ENCODE results near the gene ELF5. TPM values are rescaled to one million over a fixed set of nuclear protein-coding genes. Genes with fewer than 3 reads are reported as not detected.

The ELF5 gene
- total and polyA plus RNA-seq, 2 of the 13 experiments (the other 11 are each of a cell fraction or from before 2014, with no cell fraction given), result 0.51 to 2.6 TPM

GRCh38 chr11:34446386-34446785 lies 67.2 kb downstream of the ELF5 start:
- Histone ChIP-seq H3K27ac (ENCODE audit: extremely low read length, insufficient read depth, low read length) (no peak overlapping the region), H4K20me1 (ENCODE audit: insufficient read depth, low read length) (peaks cover 5% of the 10 kb centered on the region; the same call in 1 of the 2 replicates), H3K27me3 (ENCODE audit: control insufficient read depth in 1 of 2, insufficient read depth in 2 of 2, low read length in 2 of 2) (no peaks in the 10 kb centered on the region), H3K36me3 (replicated peaks in 1 of 2; ENCODE audit: control insufficient read depth in 1 of 2, insufficient read depth in 2 of 2, low read length in 2 of 2) (peaks cover 9 to 28% of the 10 kb centered on the region in 2 experiments), H3K9me3 (ENCODE audit: low read length) (no peaks in the 10 kb centered on the region), H3K4me2 (ENCODE audit: low read depth, low read length) (no peak overlapping the region), H3K79me2 (ENCODE audit: insufficient read depth, low read length) (peaks cover 66% of the 10 kb centered on the region), H2AFZ (ENCODE audit: low read length) (no peak overlapping the region), H3K4me1 (ENCODE audit: insufficient read depth, low read length) (peaks cover 30% of the 10 kb centered on the region), H3K4me3 (replicated peaks in 1 of 3; ENCODE audit: insufficient read depth in 1 of 3, low read depth in 2 of 3, low read length in 3 of 3) (no peak overlapping the region), H3K9ac (ENCODE audit: insufficient read depth, low read depth, low read length) (no peak overlapping the region)
- ChIA-PET POLR2A (interaction anchor here (0.7 kb wide), 1 partner anchor 19 kb away, joined by 3 read pairs; no protein-coding TSS in a partner anchor), CTCF (ENCODE audit: low intra/inter-chr PET ratio, low total read pairs) (no interaction called here)
- FAIRE-seq (no peak), DNase-seq (ENCODE audit: low spot score) (no peak), ATAC-seq (no peak)
- no TSS peak for BruUV-seq (replicated peaks)
- WGBS (ENCODE audit: low lambda C conversion rate), result 95% methylated on average over 5 of the region's 5 CpGs
- TF ChIP-seq EZH2 (conservative IDR thresholded peaks at IDR 0.05; ENCODE audit: low read depth, low read length) (no peak), KDM2A (CRISPR knock-in tag; IDR thresholded peaks at IDR 0.05; ENCODE audit: borderline replicate concordance, low read depth) (no peak), YEATS2 (CRISPR knock-in tag; IDR thresholded peaks at IDR 0.05; ENCODE audit: borderline replicate concordance) (no peak), RCOR2 (CRISPR knock-in tag; IDR thresholded peaks at IDR 0.05) (no peak), GMEB2 (CRISPR knock-in tag; IDR thresholded peaks at IDR 0.05; ENCODE audit: low read depth) (no peak), PITX1 (CRISPR knock-in tag; IDR thresholded peaks at IDR 0.05) (no peak), SMAD9 (CRISPR knock-in tag; IDR thresholded peaks at IDR 0.05) (no peak), PAX8 (CRISPR knock-in tag; IDR thresholded peaks at IDR 0.05; ENCODE audit: borderline replicate concordance) (no peak), ARID2 (CRISPR knock-in tag; IDR thresholded peaks at IDR 0.05; ENCODE audit: borderline replicate concordance) (no peak), NCOA2 (CRISPR knock-in tag; IDR thresholded peaks at IDR 0.05) (no peak), ZBTB33 (CRISPR knock-in tag; IDR thresholded peaks at IDR 0.05) (no peak), FOXM1 (CRISPR knock-in tag; IDR thresholded peaks at IDR 0.05) (no peak), TBX3 (IDR thresholded peaks at IDR 0.05; ENCODE audit: borderline replicate concordance) (no peak), RARG (CRISPR knock-in tag; IDR thresholded peaks at IDR 0.05; ENCODE audit: low read depth) (no peak), TFDP2 (CRISPR knock-in tag; IDR thresholded peaks at IDR 0.05) (no peak), MAF1 (CRISPR knock-in tag; IDR thresholded peaks at IDR 0.05; ENCODE audit: borderline replicate concordance) (no peak), ZNF256 (CRISPR knock-in tag; conservative IDR thresholded peaks at IDR 0.05) (no peak)
- intact Hi-C loops (cut with micrococcal nuclease; ENCODE audit: unreplicated experiment) (no loop called here), in situ Hi-C loops (cut with HindIII; ENCODE audit: extremely low pct_ligation_motif_present, low pct_unique_long_range_greater_than_20kb) (no loop called here)

Data from HepG2 (cell line).